Measurements from ENCODE around the gene KLHL33.
"Not testable (repeated sequence)": the region's sequence is repeated elsewhere in the genome, so short reads cannot be mapped to it uniquely, and the experiment has no call there.

Gene KLHL33

GRCh38 chr14:20435582-20436362 is at the start of gene KLHL33:
KLHL33 (minus strand) TSS chr14:20436166; CDS start chr14:20435811, 355 bp downstream.
- no peak for DNase-seq (ENCODE audit: low read depth)

- no peak for DNase-seq (ENCODE audit: low read depth)
These were observed 46.4 kb upstream of the KLHL33 start for GRCh38 chr14:20482382-20482781.

DNA sequence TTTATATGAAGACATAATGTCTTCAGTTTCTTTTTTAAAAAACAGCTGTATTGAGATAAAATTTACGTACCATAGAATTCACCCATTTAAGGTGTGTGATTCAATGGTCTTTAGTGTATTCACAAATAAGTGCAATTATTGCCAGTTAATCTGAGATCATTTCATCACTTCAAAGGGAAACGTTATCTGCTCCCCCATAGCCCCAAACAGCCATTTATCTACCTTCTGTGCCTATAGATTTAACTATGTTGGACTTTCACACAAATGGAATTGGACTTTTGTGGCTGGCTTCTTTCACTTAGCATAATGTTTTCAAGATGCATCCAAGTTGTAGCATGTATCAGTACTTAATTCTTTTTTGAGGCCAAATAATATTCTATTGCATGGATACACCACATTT is 42.9 kb upstream of the KLHL33 start:
- no peak for DNase-seq (ENCODE audit: low read depth)

DNA sequence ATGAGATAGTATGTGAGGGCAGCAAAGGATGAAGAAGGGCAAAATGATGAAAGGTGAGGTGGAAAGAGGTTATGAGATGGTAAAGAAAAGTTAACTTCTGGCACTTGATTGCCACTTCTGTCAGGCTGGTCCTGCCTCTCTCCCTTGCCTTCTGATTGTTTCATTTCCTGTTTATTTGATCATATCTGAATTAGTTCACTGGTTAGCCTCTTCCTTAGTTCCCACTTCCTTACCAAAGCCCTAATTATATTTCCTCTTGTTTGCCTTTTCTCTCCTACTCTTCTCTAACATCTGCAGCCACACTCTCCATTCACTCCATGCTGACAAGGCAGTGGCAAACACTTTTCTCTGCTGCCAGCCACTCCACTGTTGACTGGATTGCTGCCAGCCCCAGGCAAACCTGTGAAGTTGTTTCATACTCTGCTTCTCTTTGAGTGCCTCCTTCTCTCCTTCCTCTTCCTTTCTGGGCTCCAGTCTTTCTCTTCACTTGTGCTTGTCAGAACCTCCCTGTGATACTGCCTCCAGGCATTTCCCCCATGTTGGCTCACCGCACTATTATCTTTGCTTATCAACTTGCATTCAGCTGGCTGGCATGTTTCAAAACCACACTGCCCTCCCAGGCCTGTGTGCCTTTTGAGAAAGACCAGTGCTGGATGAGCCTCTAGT is 41.4 kb upstream of the KLHL33 start:
- no peak for DNase-seq (ENCODE audit: low read depth)

- no peak for DNase-seq (ENCODE audit: low read depth)
These were observed 40.8 kb upstream of the KLHL33 start for GRCh38 chr14:20476776-20477175.

DNA sequence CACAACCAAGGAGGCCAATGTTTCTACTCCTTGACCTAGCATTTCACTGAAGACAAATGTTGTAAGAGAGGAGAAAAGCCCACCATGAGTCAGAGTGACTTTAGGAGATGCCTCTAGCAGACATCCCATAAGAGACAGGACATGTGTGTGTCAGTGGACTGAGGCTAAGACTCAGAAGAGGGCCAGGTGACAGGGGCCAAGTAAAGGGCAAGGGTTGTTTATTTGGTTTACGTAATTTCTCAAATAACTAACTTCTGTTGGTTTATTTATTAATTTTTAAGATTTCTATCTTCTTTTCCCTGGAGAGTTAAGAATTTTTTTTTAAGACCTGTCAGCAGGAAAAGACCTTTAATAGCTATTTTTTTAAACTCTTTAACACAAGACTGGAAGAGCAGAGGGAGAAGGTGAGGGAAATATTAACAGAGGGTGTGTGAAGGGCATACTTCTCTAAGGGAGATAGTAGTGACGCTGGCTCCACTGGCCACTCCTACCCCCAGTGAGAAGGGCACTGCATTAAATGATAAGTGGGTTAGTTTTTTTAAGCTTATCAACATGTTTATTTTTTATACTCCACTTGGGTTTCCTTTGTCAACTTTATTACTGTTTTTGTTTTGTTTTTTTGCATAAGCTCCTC is 36.7 kb upstream of the KLHL33 start:
- no peak for DNase-seq (ENCODE audit: low read depth)

DNA sequence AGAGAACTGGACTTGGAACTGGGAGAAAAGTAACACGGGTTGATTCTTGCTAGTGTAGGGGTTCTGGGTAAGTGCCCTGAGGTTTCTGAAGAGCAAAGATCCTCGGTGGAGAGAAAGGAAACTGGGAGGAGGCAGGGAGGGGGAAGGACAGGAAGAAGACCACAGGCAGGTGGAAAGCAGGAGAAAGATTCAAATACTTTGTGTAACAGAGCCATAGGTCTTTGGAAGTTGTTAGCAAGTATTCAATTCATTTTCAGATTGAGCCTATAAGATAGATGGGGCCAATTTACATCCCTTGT is 34.6 kb upstream of the KLHL33 start:
- DNase-seq (ENCODE audit: low read depth): no peak

GRCh38 chr14:20469890-20470602 is 34.1 kb upstream of the KLHL33 start:
- peak; percentile 28 for DNase-seq (ENCODE audit: low read depth)

DNA sequence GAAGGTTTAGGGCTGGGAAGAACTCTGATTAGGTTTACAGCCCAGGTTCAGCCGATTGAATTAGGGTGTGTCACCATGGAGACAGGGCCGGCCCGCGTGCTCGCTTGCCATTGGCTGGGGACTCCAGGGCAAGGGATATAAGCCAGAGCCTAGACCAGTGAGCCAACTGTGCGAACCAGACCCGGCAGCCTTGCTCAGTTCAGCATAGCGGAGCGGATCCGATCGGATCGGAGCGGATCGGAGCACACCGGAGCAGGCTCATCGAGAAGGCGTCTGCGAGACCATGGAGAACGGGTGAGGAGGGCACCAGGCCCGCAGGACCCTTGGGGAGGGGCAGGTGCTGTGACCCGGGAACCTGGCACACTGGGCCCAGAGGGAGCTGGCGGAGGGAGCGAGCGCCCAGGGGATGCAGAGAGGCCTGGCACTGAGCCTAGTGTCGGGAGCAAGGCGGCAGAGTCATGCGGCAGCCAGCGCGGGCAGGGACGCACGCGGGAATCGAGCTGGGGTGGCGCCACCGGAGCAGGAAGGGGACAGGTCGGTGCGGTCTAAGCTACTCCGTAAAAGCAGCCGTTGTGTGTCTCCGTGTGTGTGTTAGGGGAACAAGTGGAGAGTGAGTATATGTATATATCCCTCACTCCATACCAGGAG is 33.4 kb upstream of the KLHL33 start, which contains the start of gene PNP:
Gene PNP (plus strand): TSS at position 165 of the 648 bp plus-strand sequence. CDS start 119 bp downstream, at position 284.
- DNase-seq (ENCODE audit: low read depth): peak; percentile 73

DNA sequence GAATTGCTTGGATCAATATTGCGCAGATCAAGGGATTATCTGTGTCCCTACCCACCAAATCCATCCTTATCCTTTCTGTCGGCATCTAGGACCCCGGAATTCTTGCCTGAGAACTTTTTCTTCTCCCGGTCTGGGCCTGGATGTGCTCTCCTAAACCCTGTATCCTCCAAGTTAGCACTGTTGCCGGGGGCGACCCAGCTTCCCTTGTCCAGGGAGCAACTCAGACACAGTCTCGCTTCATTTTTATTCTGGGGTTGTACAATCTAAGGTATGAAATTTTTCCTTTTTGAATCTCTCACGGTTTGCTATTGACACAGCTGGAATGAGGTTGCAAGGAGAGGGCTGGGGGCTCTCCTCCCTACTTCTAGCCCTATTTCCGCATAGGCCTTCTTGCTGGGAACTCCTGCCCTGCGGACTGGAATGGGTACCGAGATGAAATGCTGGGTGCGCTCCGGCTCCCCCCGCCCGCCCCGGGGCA is 32.8 kb upstream of the KLHL33 start:
- DNase-seq (ENCODE audit: low read depth): no peak

GRCh38 chr14:20461225-20462141 is 25.5 kb upstream of the KLHL33 start, which contains the start of gene PIP4P1:
PIP4P1 (minus strand) TSS chr14:20461434; CDS start chr14:20461325, 109 bp downstream.
- peak; percentile 97 for DNase-seq (ENCODE audit: low read depth)

DNA sequence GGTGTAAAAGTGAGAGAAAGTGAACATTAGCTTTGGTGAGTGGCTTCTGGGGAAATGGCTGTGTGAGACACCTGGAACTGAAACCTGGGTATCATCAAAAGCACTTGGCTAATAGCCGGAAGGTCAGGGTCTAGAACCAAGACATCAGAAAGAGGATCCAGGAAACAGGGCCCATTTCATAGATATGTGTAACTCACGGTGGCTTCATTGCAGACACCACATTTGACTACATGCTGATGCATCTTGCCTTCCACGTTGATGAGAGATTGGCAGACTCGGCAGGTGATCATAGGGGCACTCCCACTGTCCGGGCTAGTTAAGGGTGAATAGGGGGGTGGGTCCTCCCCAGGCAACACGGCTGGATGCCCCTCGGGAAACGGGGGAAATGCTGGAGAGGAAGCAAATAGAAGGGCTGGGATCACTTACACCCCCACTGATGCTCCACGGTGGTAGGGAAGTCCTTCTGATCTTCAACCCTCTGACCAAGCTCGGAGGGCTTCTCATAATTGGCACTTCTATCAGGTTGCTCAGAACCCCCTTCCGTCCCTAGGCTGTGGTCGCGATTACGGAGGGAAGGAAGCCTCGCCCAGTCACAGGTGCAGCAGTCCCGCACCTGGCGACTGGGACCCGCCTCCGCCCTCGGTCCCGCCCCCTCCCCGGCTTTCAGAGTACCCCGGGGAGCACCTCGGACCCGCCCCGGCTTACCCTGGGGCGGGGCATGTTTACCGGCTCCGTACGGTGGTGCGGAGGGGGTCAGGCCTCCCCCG is 24.7 kb upstream of the KLHL33 start:
- no peak for DNase-seq (ENCODE audit: low read depth)

- no peak for DNase-seq (ENCODE audit: low read depth)
These were observed 22.2 kb upstream of the KLHL33 start for GRCh38 chr14:20458031-20458789.

DNA sequence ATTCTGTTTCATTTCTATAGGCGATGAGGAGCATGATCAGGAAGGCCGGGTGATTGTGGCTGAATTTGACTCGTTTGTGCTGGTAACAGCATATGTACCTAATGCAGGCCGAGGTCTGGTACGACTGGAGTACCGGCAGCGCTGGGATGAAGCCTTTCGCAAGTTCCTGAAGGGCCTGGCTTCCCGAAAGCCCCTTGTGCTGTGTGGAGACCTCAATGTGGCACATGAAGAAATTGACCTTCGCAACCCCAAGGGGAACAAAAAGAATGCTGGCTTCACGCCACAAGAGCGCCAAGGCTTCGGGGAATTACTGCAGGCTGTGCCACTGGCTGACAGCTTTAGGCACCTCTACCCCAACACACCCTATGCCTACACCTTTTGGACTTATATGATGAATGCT is 21.0 kb upstream of the KLHL33 start:
- no peak for DNase-seq (ENCODE audit: low read depth)

DNA sequence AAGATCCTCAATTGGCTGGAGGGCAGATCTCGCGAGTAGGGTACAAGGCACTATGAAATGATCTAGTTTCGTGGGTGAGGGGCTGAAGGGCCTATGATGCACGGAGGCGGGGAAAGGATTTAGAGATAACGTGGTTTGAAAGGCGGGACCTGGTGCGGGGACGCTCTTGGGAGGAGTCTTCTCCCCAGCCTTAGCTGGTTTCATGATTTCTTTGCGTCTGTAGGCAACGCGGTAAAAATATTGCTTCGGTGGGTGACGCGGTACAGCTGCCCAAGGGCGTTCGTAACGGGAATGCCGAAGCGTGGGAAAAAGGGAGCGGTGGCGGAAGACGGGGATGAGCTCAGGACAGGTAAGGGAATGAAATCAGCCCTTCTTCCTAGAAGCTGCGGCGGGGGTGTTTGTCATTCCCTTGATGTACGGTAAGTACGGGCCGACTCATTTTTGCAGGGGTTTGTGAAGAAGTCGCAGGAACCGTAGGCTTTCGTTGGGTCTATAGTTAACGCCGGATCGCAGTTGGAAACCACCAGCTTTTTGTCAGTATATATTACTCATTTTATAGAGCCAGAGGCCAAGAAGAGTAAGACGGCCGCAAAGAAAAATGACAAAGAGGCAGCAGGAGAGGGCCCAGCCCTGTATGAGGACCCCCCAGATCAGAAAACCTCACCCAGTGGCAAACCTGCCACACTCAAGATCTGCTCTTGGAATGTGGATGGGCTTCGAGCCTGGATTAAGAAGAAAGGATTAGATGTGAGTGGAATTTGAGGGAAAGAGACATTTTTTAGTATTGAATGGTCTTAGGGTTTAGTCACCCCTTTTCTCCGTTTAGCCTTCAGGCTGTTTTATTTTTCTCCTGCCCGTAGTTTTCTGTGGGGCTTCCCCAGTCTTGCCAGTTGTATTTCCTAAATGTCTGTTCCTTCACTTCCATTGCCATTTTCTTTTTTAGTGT is 19.7 kb upstream of the KLHL33 start:
- DNase-seq (ENCODE audit: low read depth): peak; percentile 53

DNA sequence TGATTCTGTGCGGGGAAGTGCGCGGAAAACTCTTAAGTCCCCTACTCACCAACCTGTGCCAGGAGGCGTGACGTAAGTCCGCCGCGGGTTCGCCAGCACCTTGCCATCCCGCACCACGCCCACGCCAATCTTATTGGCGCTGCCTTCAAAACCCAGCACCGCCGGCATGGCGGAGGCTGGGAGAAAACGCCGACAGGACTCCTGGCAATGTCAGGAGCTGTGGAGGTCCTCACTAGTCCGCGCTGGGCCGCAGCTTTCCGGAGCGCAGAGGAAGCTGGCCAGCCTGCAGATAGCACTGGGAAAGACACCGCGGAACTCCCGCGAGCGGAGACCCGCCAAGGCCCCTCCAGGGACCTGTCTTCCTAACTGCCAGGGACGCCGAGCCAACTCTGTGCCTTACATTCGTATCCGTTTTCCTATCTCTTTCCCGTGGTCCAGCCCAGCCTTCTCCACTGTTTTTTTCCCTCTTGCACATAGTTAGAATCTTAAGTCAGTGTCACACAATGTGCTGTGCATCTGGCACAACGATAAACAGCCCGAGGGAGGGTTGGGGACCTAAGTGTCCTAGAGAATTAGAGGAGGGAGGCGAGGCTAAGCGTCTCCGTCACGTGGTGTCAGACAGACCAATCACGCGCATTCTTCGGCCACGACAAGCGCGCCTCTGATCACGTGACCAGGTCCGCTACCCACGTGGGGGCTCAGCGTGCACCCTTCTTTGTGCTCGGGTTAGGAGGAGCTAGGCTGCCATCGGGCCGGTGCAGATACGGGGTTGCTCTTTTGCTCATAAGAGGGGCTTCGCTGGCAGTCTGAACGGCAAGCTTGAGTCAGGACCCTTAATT is 18.8 kb upstream of the KLHL33 start, which contains the start of the genes APEX1 and OSGEP:
Gene APEX1 (plus strand): TSS at position 711 of the 839 bp plus-strand sequence. CDS start 420 bp downstream, outside the sequence.
Gene OSGEP (minus strand): TSS at position 297 of the 839 bp plus-strand sequence. CDS start 129 bp downstream, at position 168.
- peak; percentile 94 for DNase-seq (ENCODE audit: low read depth)

- not testable (repeated sequence) for DNase-seq (ENCODE audit: low read depth)
These were observed 16.9 kb upstream of the KLHL33 start for GRCh38 chr14:20452831-20453230.

All from stimulated activated CD8-positive, alpha-beta memory T cell treated with anti-CD3 and anti-CD28 coated beads, Interleukin-7, amount 100 ng/mL, for 24 hours (primary cell).